T-cell (primary cell): ENCODE measurements around the gene TRPM5. TPM values are rescaled to one million over a fixed set of nuclear protein-coding genes. Genes with fewer than 3 reads are reported as not detected.

Experiments used
- ATAC-seq, 4 experiments: fragments of 200-7000 bp in 3 of 4; fragments of 150-1000 bp in 1 of 4; cut with Tn5 transposase; replicated peaks in 1 of 4; 1 replicate in 3 of 4; 2 replicates in 1 of 4; pipeline ENCODE4 v1.10.0; 2021; ENCODE audit warnings: moderate library complexity in 3 of 4, mild to moderate bottlenecking in 2 of 4, moderate number of reproducible peaks in 1 of 4
- CTCF ChIA-PET, 2 donors: fragments of 300-600 bp; sonication (Branson Sonifier 250); formaldehyde crosslinking; loops; one replicate each; lab custom pipeline; 2022; ENCODE audit warnings: antibody characterized with exemption in 2 of 2; lab: Charles Lee
- POLR2A ChIA-PET, 2 donors: fragments of 300-600 bp; sonication (Branson Sonifier 250); formaldehyde crosslinking; loops; one replicate each; lab custom pipeline; 2022; ENCODE audit warnings: antibody characterized with exemption in 2 of 2; lab: Charles Lee
- DNase-seq, 35 experiments: peaks; one replicate each; pipeline versions ENCODE4 v3.0.0 to v3.0.0-alpha.2; 2013 to 2023
- H3K27ac ChIP-seq: one replicate; pipeline ENCODE4 v1.5.1; 2013; ENCODE audit warnings: low read length
- H3K27me3 ChIP-seq, 2 experiments: replicated peaks in 1 of 2; 1 replicate in 1 of 2; 2 replicates in 1 of 2; pipeline versions ENCODE4 v1.6.1 to v1.7.0; 2013; ENCODE audit warnings: low read length in 1 of 2, mixed read lengths in 1 of 2; ENCODE audit not compliant: control insufficient read depth in 2 of 2, insufficient read depth in 2 of 2; ENCODE audit errors: extremely low read depth in 1 of 2
- H3K36me3 ChIP-seq, 2 donors: 1 replicate in 1 of 2; 2 replicates in 1 of 2; pipeline versions ENCODE4 v1.6.1 to v1.7.0; 2013; ENCODE audit warnings: low read length in 1 of 2; ENCODE audit not compliant: control insufficient read depth in 2 of 2, insufficient read depth in 1 of 2; ENCODE audit errors: extremely low read depth in 1 of 2
- H3K4me1 ChIP-seq, 2 experiments: 1 replicate in 1 of 2; 2 replicates in 1 of 2; pipeline versions ENCODE4 v1.6.1 to v1.7.0; 2013; ENCODE audit warnings: low read length in 2 of 2, mixed read lengths in 1 of 2; ENCODE audit not compliant: insufficient read depth in 2 of 2, control insufficient read depth in 1 of 2; ENCODE audit errors: extremely low read depth in 1 of 2
- H3K4me3 ChIP-seq, 2 donors: 1 replicate in 1 of 2; 2 replicates in 1 of 2; pipeline versions ENCODE4 v1.5.1 to v1.7.0; 2013; ENCODE audit warnings: mild to moderate bottlenecking in 2 of 2, low read length in 1 of 2, moderate library complexity in 1 of 2; ENCODE audit not compliant: control insufficient read depth in 1 of 2; ENCODE audit errors: extremely low read depth in 1 of 2
- H3K9me3 ChIP-seq: 2 replicates; pipeline ENCODE4 v1.7.0; 2013
- H3K27ac Mint-ChIP-seq, 2 donors: one replicate each; pipeline ENCODE4 v1.8.0; 2020 to 2021; ENCODE audit warnings: mild to moderate bottlenecking in 2 of 2, mixed read lengths in 2 of 2
- H3K27me3 Mint-ChIP-seq, 2 donors: one replicate each; pipeline ENCODE4 v1.8.0; 2021 to 2022; ENCODE audit warnings: mixed read lengths in 2 of 2
- H3K36me3 Mint-ChIP-seq: one replicate; pipeline ENCODE4 v1.8.0; 2021; ENCODE audit warnings: mixed read lengths
- H3K4me1 Mint-ChIP-seq, 3 donors: one replicate each; pipeline ENCODE4 v1.8.0; 2020 to 2022; ENCODE audit warnings: mixed read lengths in 3 of 3, mild to moderate bottlenecking in 1 of 3
- H3K4me3 Mint-ChIP-seq, 3 donors: one replicate each; pipeline ENCODE4 v1.8.0; 2020 to 2022; ENCODE audit warnings: mild to moderate bottlenecking in 3 of 3, mixed read lengths in 3 of 3, moderate library complexity in 3 of 3
- H3K9me3 Mint-ChIP-seq, 3 donors: one replicate each; pipeline ENCODE4 v1.8.0; 2020 to 2022; ENCODE audit warnings: mixed read lengths in 3 of 3
- WGBS: methylation state at CpG from one replicate; pipeline ENCODE4 v1.1.5; 2013; ENCODE audit warnings: missing lambda C conversion rate; ENCODE audit not compliant: insufficient coverage; 5-methylcytosine and 5-hydroxymethylcytosine counted together
- total RNA-seq, 35 experiments: library from RNA in 6 of 35; stranded (reverse) in 6 of 35; fragments of 120-200 nt in 1 of 35; gene quantifications; one replicate each; pipeline versions ENCODE4 v1.2.1 to v1.2.4 and lab custom pipeline; 2013 to 2026

TRPM5 gene
- total RNA-seq, 5 donors from 2014 or later (not counting 1 experiment from before 2014, with no cell fraction given), result 0.07 to 0.73 (median 0.22) TPM

DNA sequence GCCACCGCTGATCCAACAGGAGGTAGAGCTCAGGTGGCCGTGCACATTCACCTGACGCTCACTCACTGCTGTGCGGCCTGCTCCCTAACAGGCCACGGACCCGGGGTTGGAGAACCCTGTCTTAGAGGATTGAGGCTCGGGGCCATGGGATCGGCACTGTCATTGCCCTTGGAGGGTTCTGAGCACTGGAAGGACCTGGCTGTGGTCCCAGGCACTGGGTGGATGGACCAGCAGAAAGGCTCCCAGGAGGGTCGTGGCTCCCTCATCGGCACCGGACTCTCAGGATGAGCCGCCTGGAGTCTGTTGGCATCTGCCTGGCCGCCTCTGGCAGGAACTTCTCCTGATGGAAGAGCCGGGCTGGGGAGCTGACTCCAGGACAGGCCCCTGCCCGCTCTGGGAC is 7.0 kb upstream of the TRPM5 start:
- no peak overlapping the region for H3K4me3 ChIP-seq
- DNase-seq (no peak), ATAC-seq (no peak)
- H3K27ac ChIP-seq, result no peak overlapping the region
- Mint-ChIP-seq H3K27me3 (peaks cover 0 to 1% of the 10 kb centered on the region in 2 donors), H3K27ac (no peak overlapping the region), H3K36me3 (peaks cover 9% of the 10 kb centered on the region), H3K9me3 (no peaks in the 10 kb centered on the region), H3K4me3 (no peak overlapping the region), H3K4me1 (peaks cover 13 to 22% (median 21%) of the 10 kb centered on the region in 3 donors)
- WGBS, result 93% methylated on average over 15 of the region's 15 CpGs
- peaks cover 0 to 4% of the 10 kb centered on the region in 2 donors for H3K36me3 ChIP-seq
- H3K9me3 ChIP-seq, result no peaks in the 10 kb centered on the region
- CTCF ChIA-PET, result no interaction called here
- H3K4me1 ChIP-seq, result peaks cover 11 to 26% of the 10 kb centered on the region in 2 experiments
- H3K27me3 ChIP-seq, result peaks cover 0 to 40% of the 10 kb centered on the region in 2 experiments
- POLR2A ChIA-PET, result no interaction called here

DNA sequence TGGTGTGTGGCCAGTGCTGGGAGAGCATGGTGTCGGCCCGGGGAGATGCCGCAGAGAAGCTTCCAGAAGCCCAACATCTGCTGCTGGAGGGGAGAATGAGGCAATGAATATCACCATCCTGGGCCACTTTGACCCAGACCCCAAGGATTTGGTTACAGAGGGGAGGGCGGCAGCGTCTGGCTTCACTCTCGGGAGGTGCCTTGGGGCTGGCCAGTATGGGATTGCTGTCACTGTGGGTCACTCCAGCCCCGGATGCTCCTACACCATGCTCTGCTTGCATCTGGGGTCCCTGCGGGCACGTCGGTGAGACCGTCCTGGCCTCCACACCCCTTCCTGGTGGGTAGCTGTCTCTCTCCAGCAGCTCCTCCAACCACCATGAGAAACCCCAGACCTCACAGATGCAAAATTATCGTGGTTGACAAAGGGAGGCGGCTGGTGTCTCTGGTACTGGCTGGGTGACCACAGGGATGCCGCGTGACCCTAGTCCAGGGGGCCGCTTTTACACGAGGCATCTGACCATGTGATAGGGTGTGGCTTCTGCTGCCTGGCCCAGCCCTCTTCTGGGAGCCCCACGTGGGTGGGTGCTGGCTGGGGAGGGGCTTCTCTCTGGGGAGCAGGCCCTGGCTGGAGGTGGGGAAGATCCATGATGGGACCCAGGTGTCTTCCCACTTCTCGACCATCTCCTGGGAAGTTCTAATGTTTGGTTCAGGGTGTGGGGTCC is 6.2 kb upstream of the TRPM5 start:
- no peaks in the 10 kb centered on the region for H3K9me3 Mint-ChIP-seq
- CTCF ChIA-PET, result no interaction called here
- ATAC-seq, result no peak
- POLR2A ChIA-PET, result no interaction called here
- H3K36me3 ChIP-seq, result peaks cover 0 to 4% of the 10 kb centered on the region in 2 donors
- no peak overlapping the region for H3K4me3 Mint-ChIP-seq
- peaks cover 0 to 1% of the 10 kb centered on the region in 2 donors for H3K27me3 Mint-ChIP-seq
- peaks cover 21 to 28% (median 24%) of the 10 kb centered on the region in 3 donors for H3K4me1 Mint-ChIP-seq
- no peaks in the 10 kb centered on the region for H3K9me3 ChIP-seq
- peaks cover 9% of the 10 kb centered on the region for H3K36me3 Mint-ChIP-seq
- 77% methylated on average over 11 of the region's 19 CpGs for WGBS
- no peak overlapping the region for H3K4me3 ChIP-seq
- H3K27ac ChIP-seq, result no peak overlapping the region
- peaks cover 0 to 49% of the 10 kb centered on the region in 2 experiments for H3K27me3 ChIP-seq
- no peak overlapping the region for H3K27ac Mint-ChIP-seq
- peaks cover 13 to 34% of the 10 kb centered on the region in 2 experiments for H3K4me1 ChIP-seq
- DNase-seq, result no peak

DNA sequence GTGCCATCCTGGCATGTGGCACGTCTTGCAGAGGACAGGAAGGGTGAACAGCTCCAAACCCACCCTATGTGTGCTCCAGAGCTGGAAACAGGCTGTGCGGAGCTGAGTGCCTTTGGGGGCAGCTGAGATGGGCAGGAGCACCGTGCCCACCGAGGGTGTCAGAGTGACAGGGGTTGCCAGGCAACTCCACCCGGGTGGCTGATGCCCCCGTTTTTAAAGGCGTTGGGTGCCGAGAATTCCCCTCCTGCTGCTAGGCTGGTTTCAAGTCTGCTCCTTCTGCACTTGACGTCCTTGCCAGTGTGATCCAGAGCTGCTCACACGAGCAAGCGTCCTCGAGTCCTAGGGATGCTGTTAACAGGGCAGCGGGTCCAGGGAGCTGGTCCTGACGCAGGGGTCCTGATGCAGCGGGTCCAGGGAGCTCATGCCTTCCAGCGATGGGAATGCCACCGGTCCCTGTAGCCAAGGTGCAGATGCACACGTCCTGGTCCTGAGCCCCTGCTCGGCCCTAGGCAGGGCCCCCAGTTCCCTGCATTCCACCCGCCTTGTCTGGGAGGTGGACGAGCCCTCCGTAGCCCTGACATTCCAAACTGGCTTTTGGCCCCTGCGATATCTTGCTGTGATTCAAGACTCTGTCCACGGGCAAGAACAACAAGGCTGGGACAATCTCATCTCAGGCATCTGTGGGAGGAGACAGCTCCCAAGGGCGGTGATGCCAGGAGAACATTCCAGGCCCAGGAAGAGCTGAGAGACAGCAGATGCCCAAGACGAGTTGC is 5.4 kb upstream of the TRPM5 start:
- Mint-ChIP-seq H3K4me3 (no peak overlapping the region), H3K9me3 (no peaks in the 10 kb centered on the region), H3K27ac (peak overlapping the region in 1 of 2 donors; percentile 11), H3K27me3 (peaks cover 0 to 4% of the 10 kb centered on the region in 2 donors), H3K36me3 (peaks cover 9% of the 10 kb centered on the region), H3K4me1 (peaks cover 24 to 31% (median 27%) of the 10 kb centered on the region in 3 donors)
- H3K27me3 ChIP-seq, result peaks cover 0 to 52% of the 10 kb centered on the region in 2 experiments
- H3K4me1 ChIP-seq, result peaks cover 13 to 38% of the 10 kb centered on the region in 2 experiments
- ChIA-PET POLR2A (no interaction called here), CTCF (no interaction called here)
- WGBS, result 88% methylated on average over 26 of the region's 26 CpGs
- ATAC-seq (no peak), DNase-seq (no peak)
- H3K27ac ChIP-seq, result no peak overlapping the region
- no peak overlapping the region for H3K4me3 ChIP-seq
- peaks cover 0 to 4% of the 10 kb centered on the region in 2 donors for H3K36me3 ChIP-seq
- no peaks in the 10 kb centered on the region for H3K9me3 ChIP-seq

DNA sequence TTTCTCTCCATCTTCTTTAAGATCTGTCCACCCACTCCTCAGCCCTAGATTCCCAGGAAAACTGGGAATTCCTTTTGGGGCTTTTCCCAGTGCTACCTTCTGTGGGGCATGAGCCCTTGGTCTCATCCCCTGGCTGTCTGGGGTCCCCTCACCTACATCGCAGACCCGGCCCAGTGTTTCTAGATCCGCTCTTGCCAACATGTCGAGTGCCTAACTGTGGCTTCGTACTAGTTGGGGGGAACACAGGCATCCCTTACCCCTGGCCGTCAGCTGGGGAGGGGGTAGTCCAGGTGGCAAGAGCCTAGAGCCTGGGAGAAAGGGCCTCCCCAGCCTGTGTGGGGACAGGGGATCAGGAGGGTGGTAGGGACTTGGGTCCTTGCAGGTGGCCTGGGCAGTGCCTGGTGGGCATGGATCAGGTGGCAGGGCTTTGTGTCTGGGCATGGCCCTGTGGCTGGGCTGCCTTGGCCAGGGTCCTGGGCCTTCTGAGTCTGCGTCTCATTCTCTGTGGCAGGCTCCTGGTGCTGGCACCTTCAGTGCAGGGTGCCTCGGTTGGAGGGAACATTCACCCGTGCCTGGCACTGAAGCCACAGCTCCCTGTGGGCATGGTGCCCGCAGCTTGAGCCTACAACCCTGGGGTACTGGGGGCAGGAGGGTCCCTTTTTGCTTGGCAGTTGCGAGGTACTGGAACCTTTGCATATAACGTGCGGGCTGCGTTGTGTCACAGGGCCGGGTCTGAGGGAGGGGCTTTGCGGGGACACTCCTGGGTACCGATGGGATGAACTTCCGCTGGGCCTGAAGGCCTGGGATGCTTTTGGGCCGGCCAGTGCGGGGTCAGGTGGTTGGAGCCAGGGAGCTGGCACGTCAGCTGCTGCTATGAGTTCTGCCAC is 4.6 kb upstream of the TRPM5 start:
- no peak for ATAC-seq
- Histone ChIP-seq H3K4me1 (peaks cover 13 to 42% of the 10 kb centered on the region in 2 experiments), H3K4me3 (no peak overlapping the region), H3K27me3 (peaks cover 0 to 54% of the 10 kb centered on the region in 2 experiments), H3K27ac (no peak overlapping the region), H3K9me3 (no peaks in the 10 kb centered on the region), H3K36me3 (peaks cover 0 to 4% of the 10 kb centered on the region in 2 donors)
- H3K4me1 Mint-ChIP-seq, result peaks cover 24 to 31% (median 27%) of the 10 kb centered on the region in 3 donors
- peak overlapping the region in 1 of 3 donors; percentile 94 for H3K4me3 Mint-ChIP-seq
- DNase-seq, result no peak
- peaks cover 9% of the 10 kb centered on the region for H3K36me3 Mint-ChIP-seq
- CTCF ChIA-PET, result no interaction called here
- peak overlapping the region in 1 of 2 donors; percentile 11 for H3K27ac Mint-ChIP-seq
- 91% methylated on average over 17 of the region's 21 CpGs for WGBS
- H3K9me3 Mint-ChIP-seq, result no peaks in the 10 kb centered on the region
- H3K27me3 Mint-ChIP-seq, result peaks cover 0 to 4% of the 10 kb centered on the region in 2 donors
- POLR2A ChIA-PET, result no interaction called here

DNA sequence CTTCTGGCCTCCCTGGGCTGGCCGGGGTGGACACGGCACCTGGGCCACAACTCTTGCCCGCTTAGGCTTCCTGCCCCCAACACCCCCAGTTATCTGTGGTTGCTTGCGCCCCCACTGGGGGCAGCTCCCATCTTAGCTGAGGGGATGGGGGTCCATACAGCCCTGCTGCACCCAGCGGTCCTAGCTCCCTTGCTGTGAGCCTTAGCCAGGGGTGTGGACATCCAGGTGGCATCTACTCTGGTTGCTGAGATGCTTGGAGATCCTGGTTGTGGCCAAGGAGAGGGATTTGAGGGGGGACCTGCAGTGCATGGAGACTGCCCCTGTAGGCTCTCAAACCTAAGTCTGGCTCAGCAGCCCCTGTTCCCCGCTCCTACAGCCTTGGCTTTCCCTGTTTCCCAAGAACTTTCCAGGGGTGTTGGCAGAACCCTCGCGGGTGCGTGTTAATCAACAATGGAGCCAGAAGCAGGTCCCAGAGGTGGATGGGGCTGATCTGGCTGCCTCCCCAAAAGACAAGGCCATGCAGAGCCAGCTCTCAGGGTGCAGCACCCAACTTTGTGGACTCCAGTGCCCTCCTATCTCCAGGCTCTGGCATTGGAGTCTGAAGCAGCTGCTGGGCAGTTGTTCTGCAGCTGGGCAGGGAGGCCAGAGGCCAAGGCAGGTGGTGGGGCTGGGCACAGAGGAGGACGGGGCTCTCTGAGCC is 3.8 kb upstream of the TRPM5 start:
- peaks cover 13 to 51% of the 10 kb centered on the region in 2 experiments for H3K4me1 ChIP-seq
- Mint-ChIP-seq H3K27ac (peak overlapping the region in 1 of 2 donors; percentile 91), H3K4me1 (peaks cover 30 to 37% (median 33%) of the 10 kb centered on the region in 3 donors), H3K4me3 (peak overlapping the region; percentile 88 to 94 (median 93)), H3K36me3 (peaks cover 9% of the 10 kb centered on the region), H3K27me3 (peaks cover 0 to 4% of the 10 kb centered on the region in 2 donors), H3K9me3 (no peaks in the 10 kb centered on the region)
- no peaks in the 10 kb centered on the region for H3K9me3 ChIP-seq
- H3K36me3 ChIP-seq, result peaks cover 0 to 4% of the 10 kb centered on the region in 2 donors
- DNase-seq (no peak), ATAC-seq (no peak)
- peak overlapping the region in 1 of 2 donors; percentile 73 for H3K4me3 ChIP-seq
- POLR2A ChIA-PET, result no interaction called here
- CTCF ChIA-PET, result no interaction called here
- peak overlapping the region; percentile 25 for H3K27ac ChIP-seq
- WGBS, result 71% methylated on average over 9 of the region's 10 CpGs
- peaks cover 0 to 58% of the 10 kb centered on the region in 2 experiments for H3K27me3 ChIP-seq
